T-helper 2 cell treated with Interferon-gamma antibody and Interleukin-4, amounts not matched to agents 5 μg/mL and 100 μg/mL, for 36 hours (primary cell): Measurements from ENCODE around the gene ETFA.

Source experiments
- DNase-seq: peaks from one replicate; pipeline ENCODE4 v3.0.0; 2021; ENCODE audit warnings: low spot score
- H3K27ac Mint-ChIP-seq: one replicate; pipeline ENCODE4 v1.8.0; 2021; ENCODE audit warnings: mild to moderate bottlenecking, mixed read lengths
- H3K27me3 Mint-ChIP-seq: one replicate; pipeline ENCODE4 v1.8.0; 2021; ENCODE audit warnings: low read depth, mixed read lengths
- H3K36me3 Mint-ChIP-seq: one replicate; pipeline ENCODE4 v1.8.0; 2021; ENCODE audit warnings: low read depth, mixed read lengths
- H3K4me1 Mint-ChIP-seq: one replicate; pipeline ENCODE4 v1.8.0; 2021; ENCODE audit warnings: low read depth, mixed read lengths
- H3K4me3 Mint-ChIP-seq: one replicate; pipeline ENCODE4 v1.8.0; 2022; ENCODE audit warnings: mild to moderate bottlenecking, moderate library complexity, mixed read lengths
- H3K9me3 Mint-ChIP-seq: one replicate; pipeline ENCODE4 v1.8.0; 2021; ENCODE audit warnings: mixed read lengths

The ETFA gene

DNA sequence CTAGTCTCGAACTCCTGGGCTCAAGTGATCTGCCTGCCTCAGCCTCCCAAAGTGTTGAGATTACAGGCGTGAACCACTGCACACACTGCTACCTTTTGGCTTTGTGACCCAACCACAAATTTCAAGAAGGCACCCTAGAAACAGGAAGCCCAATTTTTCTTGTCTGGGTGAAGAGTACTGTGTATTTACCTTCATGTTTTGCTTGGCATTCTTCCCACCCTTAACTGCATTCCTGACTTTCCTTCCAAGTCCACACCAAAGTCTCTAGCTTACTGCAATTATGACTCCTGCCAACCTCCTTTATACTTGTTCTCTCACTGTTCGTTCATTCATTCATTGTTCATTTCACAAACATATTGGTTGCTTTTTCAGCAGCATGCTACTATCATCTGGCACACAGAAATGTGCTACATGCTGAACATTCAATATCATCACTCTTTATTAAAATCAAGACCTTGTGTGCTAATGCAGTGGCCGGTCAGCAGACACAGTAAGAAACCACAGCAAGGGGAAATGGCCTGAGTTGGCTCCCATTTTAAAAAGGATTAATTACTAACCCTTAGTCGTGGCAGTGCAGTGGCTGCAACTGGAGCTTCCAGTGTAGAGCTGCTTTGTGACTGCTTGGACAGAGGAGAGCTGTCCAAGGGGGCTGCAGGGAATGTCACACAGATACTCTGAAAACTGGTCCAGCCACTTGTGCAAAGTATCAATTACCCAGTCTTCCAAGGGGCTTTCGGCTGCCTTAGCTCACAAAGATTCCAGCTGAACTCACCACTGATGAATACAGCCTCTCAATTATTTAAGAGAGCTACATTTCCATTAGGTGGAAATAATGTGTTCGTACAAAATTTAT, 94.0 kb downstream of the ETFA start:
- peaks cover 3% of the 10 kb centered on the region for H3K4me1 Mint-ChIP-seq
- H3K4me3 Mint-ChIP-seq, result no peak overlapping the region
- H3K9me3 Mint-ChIP-seq, result no peaks in the 10 kb centered on the region
- DNase-seq, result no peak
- H3K27ac Mint-ChIP-seq, result no peak overlapping the region
- H3K36me3 Mint-ChIP-seq, result peaks cover 22% of the 10 kb centered on the region
- no peaks in the 10 kb centered on the region for H3K27me3 Mint-ChIP-seq

DNA sequence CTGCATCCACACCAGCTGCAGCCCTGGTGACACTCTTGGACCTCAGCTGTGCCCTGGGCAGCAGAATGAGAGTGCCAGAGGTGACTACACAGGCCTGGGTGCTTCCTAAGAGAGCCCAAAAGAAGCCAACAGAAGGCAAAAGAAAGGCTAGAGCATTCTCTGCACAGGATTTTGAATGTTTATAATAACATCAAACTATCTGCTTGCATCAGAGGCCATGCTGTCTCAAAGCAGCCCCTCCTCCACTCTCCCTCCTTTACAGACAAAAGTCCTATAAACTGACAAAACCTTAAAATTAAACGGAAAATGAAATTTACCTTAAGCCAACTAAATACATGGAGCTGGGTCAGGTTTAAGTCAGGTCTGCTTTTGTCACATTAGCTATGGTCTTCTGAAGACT, 95.6 kb downstream of the ETFA start:
- Mint-ChIP-seq H3K9me3 (no peaks in the 10 kb centered on the region), H3K4me3 (no peak overlapping the region), H3K27ac (no peak overlapping the region), H3K36me3 (peaks cover 25% of the 10 kb centered on the region), H3K27me3 (no peaks in the 10 kb centered on the region), H3K4me1 (peaks cover 3% of the 10 kb centered on the region)
- no peak for DNase-seq

DNA sequence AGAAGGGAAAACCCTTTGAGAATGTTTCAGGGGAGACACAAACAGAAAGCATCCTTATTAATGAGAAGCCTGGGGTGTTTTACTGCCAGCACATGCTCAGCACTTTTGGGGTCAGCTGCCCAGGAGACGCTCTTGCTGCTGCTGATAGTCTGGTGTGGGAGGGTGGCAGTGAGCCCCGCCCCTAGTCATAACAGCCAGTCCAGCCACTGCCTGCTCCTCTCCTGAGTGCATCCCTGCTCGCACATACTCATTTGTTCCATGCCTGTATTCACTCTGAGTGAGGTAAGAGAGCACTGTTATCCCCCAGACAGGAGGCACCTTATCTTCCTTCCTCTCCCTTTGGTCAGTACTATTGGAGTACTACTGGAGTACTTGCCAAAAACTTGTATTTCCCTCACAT, 101.3 kb downstream of the ETFA start:
- H3K27me3 Mint-ChIP-seq, result no peaks in the 10 kb centered on the region
- no peaks in the 10 kb centered on the region for H3K4me1 Mint-ChIP-seq
- no peak overlapping the region for H3K27ac Mint-ChIP-seq
- H3K36me3 Mint-ChIP-seq, result peaks cover 12% of the 10 kb centered on the region
- no peak overlapping the region for H3K4me3 Mint-ChIP-seq
- no peaks in the 10 kb centered on the region for H3K9me3 Mint-ChIP-seq
- DNase-seq, result no peak

DNA sequence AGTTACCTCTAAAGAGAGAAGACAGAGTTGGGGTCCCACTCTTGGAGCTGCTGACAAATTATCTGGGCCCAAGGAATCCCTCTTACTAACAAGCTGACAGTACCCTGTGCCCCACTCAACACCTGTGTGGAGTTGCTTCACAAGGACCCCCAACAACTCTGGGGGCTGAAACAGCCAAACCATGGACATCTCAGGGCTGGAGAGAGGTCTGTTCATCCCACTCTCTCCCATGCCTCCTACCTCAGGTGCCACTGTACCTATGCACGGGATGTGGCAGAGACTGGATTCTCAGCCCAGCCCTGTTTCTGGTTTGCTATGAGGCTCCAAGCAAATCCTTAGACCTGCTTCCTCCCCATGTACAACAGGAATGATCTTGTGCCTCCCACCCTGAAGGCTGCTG, 101.7 kb downstream of the ETFA start:
- no peaks in the 10 kb centered on the region for H3K27me3 Mint-ChIP-seq
- H3K36me3 Mint-ChIP-seq, result peaks cover 10% of the 10 kb centered on the region
- DNase-seq, result no peak
- H3K4me3 Mint-ChIP-seq, result no peak overlapping the region
- no peaks in the 10 kb centered on the region for H3K9me3 Mint-ChIP-seq
- H3K4me1 Mint-ChIP-seq, result no peaks in the 10 kb centered on the region
- no peak overlapping the region for H3K27ac Mint-ChIP-seq

DNA sequence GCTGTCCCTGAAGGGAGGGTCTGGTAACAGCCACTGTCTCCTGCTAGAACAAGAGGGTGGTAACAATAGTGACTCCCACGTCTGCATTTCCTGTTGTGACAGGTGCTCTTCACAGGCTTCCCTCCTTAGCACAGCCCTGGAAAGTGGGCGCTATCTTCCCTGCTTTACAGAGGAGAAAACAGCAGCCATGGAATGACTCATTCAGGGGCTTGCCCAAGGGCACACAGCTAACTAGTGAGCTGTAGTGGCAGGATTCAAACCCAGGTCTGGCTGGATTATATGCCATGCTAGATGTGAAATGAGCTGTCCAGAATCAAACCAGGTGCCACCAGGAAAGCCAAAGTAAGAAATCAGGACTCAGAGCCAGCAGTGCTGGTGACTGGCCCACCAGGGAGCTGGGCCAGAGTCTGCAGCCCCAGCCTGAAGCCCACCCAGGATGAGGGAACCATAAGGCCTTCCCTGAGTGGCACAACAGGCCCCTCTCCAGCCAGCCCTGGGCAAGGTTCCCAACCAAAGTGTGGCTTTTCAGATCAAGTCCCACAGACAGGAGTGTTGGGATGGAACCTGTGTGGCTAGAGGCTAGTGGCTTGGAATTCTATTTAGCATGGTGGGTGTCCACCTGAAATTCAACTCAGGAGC, 102.4 kb downstream of the ETFA start:
- Mint-ChIP-seq H3K4me3 (no peak overlapping the region), H3K36me3 (peaks cover 10% of the 10 kb centered on the region), H3K27ac (no peak overlapping the region), H3K9me3 (no peaks in the 10 kb centered on the region), H3K27me3 (no peaks in the 10 kb centered on the region), H3K4me1 (no peaks in the 10 kb centered on the region)
- no peak for DNase-seq

DNA sequence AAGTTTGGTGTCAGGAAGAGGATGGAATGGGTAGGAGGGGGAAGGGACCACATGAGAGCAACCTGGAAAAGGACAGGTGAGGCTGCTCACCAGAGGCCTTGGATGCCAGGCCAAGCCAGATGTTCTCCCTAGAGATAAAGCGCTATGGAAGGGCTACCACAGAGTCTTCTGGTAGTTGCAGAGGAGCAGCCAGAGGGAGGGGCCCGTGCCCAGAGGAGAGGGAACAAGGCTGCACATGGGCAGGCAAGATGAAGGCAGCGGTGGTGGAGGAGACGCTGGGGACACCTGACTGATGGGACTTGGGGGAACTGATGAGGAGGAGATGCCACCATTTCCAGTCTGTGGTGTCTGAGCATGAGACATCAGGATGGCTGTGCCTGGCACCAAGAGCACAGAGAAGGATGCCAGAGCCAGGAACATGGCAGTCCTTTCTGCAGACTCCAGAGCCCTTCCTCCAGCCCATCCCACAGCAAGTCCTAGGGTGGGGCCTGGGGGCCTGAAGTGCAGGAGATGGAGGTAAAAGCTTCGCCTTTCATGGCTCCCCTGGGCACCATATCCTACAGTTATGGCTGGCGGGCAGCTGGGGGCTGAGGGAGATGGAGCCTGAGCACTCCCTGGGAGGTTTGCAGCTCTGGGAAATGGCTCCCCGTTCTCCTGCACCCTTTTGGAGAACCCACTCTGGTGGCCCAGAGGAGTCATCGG, 103.0 kb downstream of the ETFA start:
- no peaks in the 10 kb centered on the region for H3K4me1 Mint-ChIP-seq
- no peaks in the 10 kb centered on the region for H3K27me3 Mint-ChIP-seq
- no peaks in the 10 kb centered on the region for H3K9me3 Mint-ChIP-seq
- peaks cover 7% of the 10 kb centered on the region for H3K36me3 Mint-ChIP-seq
- DNase-seq, result no peak
- H3K4me3 Mint-ChIP-seq, result no peak overlapping the region
- H3K27ac Mint-ChIP-seq, result no peak overlapping the region

DNA sequence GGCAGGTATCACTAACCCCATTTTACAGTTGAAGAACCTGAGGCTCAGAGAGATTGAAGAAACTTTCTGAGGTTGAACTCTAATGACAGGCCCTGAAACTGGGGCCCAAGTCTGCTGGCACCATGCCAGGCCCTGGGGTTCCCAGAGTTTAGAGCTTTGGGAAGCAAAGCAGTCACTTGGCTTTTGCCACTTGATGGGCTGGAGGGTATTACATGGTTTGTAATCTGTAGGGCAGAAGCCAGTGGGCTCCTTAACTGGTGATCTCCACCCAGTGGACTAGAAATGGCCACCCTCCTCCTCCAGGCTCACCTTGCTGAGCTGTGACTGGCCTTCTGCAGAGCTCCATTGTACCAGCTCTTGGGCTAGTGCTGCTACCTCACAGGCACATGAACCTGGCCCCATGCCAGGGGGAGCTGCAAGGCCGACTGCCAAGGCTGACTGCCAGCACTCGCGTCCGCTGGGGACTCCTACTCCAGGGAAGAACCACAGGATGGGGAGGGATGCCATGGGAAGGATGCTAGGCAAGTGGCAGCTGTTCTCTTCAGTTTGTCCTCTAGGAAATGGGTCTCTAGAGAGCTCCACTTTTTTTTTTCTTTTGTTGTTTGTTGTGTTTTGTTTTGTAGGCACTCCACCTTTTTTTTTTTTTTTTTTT, 104.8 kb downstream of the ETFA start:
- DNase-seq, result no peak

DNA sequence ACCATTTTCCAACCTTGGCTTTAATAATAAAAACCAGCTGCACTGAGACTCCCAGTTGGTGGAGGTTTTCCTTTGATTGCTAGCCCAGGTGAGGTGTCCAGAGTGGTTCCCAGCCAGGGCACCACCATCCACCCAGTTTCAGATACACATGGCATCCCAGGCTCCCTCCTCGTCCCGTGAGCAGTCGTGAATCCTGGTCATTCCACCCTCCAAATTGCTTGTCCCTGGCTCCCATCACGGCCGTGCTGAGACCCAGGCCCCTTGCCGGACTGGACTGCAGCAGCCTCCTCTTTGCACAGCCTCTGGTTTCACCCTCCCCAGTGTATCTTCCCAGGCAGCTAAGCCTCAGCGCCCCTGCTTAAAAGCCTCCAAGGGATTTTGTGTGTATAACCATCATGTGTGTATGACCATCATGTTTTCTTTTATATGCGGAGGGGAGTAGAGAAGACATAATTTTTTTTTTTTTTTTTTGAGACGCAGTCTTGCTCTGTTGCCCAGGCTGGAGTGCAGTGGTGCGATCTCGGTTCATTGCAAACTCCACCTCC, 106.3 kb downstream of the ETFA start:
- no peak for DNase-seq
- Mint-ChIP-seq H3K4me3 (no peak overlapping the region), H3K27me3 (no peaks in the 10 kb centered on the region), H3K4me1 (no peaks in the 10 kb centered on the region), H3K27ac (no peak overlapping the region), H3K9me3 (no peaks in the 10 kb centered on the region), H3K36me3 (no peaks in the 10 kb centered on the region)

More for the DNA sequence above, 104.8 kb downstream of the ETFA start:
- Mint-ChIP-seq H3K27me3 (no peaks in the 10 kb centered on the region), H3K9me3 (no peaks in the 10 kb centered on the region), H3K4me1 (no peaks in the 10 kb centered on the region), H3K36me3 (peaks cover 2% of the 10 kb centered on the region), H3K27ac (no peak overlapping the region), H3K4me3 (no peak overlapping the region)

DNA sequence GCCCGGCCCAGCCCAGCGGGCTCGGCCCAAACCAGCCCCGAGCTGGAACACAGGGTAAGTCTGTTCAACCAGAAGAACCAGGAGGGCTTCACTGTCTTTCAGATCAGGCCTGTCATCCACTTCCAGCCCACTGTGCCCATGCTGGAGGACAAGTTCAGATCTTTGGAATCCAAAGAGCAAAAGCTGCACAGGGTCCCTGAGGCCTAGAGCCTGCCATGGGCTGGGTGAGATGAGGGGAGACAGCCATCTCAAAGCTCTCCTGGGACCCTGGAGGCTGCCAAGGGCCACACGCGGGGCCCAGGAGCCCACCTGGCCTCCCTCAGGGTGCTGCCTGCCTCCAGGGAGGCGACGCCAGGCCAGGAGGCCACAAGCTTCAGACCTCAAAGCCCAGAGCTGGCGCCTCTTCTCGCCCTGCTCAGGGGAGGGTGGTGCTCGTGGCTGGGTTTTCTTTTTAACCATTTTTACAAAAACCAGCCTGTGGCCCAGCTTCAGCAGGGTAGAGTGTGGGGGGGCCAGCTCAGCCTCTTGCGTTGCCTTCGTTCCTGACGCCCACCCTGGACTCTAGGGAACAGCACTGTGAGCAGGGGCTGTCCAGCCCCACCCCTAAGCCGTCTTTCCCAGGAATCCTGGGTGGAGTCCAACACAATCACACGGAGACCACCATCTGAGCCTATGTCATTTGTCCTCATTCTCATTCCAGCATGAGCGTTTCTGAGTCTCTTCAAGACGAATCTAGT, 107.0 kb downstream of the ETFA start:
- Mint-ChIP-seq H3K27ac (no peak overlapping the region), H3K36me3 (no peaks in the 10 kb centered on the region), H3K4me1 (no peaks in the 10 kb centered on the region), H3K27me3 (no peaks in the 10 kb centered on the region), H3K9me3 (no peaks in the 10 kb centered on the region), H3K4me3 (no peak overlapping the region)
- no peak for DNase-seq

DNA sequence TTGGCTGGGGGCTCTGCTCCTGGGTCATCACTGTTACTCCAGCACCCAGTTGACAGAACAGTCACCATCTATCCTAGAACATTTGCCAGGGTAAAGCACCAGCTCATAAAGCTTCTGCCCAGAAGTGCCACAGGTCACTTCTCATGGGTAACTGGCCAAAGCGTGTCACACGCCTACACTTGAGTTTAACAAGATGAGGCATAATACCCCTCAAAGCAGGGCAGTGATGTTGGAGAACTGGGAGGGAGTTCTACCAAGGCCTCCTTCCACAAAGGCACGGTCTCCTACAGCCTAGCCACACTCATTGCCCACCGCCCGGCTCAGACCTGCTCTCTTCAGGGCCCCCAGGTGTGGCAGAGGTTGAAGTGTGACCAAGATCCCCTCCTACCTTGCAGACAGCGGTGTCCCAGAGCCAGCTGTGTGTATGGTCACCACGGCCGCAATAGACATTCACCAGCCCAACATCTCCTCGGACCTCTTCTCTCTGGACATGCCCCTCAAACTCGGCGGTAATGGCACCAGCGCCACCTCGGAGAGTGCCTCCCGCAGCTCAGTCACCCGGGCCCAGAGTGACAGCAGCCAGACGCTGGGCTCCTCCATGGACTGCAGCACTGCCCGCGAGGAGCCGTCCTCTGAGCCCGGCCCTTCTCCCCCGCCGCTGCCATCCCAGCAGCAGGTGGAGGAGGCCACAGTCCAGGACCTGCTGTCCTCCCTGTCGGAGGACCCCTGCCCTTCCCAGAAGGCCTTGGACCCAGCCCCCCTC, 107.7 kb downstream of the ETFA start:
- Mint-ChIP-seq H3K27me3 (no peaks in the 10 kb centered on the region), H3K4me3 (no peak overlapping the region), H3K36me3 (no peaks in the 10 kb centered on the region), H3K27ac (no peak overlapping the region), H3K9me3 (no peaks in the 10 kb centered on the region), H3K4me1 (no peaks in the 10 kb centered on the region)
- no peak for DNase-seq

DNA sequence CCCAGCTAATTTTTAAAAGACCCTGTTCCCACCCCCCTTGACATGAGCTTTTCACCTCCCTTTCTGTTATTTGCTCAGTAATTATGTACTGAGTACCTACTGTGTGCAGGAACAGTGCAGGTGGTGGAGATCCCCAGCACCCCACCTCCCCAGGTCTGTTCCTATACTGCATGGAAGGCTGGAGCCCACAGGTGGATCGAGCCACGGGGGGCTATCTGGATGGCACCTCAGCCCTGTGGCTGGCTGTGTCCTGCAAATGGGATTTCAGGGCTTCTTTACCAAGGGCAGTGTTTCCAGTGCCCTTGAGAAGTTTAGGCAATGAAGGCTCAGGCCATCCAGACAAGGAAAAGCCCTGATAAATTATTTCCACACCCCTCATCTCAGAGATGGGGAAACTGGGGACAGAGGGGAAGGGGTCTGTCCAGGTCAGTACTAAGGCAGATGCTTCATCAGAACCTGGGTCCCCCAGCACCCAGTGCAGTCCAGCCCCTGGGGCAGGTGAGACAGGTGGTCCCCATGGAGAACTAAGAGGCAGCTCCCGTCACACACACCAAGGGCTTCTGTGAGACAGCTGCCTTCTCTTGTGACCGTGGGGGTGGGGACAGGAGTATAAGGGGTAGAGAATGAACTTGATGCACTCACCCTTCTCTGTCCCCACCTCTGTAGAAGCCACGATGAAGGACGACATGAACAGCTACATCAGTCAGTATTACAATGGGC, 109.6 kb downstream of the ETFA start:
- H3K4me3 Mint-ChIP-seq, result no peak overlapping the region
- no peaks in the 10 kb centered on the region for H3K4me1 Mint-ChIP-seq
- H3K9me3 Mint-ChIP-seq, result no peaks in the 10 kb centered on the region
- H3K27me3 Mint-ChIP-seq, result no peaks in the 10 kb centered on the region
- H3K36me3 Mint-ChIP-seq, result no peaks in the 10 kb centered on the region
- no peak for DNase-seq
- H3K27ac Mint-ChIP-seq, result no peak overlapping the region

DNA sequence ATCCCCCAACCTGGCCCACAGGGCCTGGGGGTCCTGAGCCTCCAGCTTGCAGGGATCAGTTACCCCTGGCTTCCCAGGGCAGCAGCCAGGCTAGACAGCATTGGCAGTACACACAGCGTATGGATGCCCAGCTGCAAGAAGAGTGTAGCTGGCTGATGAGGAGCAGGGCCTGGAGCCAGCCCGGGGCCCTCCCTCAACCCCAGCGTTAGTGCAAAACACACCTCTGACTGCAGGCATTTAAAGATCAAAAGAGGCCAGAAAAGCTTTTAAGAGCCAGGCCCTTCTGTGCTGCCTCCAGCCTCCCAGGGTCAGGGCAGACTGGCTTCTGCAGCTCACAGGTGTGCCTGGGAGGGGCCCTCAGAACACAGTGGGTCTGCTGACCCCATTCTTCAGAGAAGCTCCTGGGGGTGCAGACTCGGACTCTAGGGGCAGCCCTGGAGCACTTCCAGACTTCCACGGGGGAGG, 110.6 kb downstream of the ETFA start:
- Mint-ChIP-seq H3K27ac (no peak overlapping the region), H3K9me3 (no peaks in the 10 kb centered on the region), H3K4me1 (no peaks in the 10 kb centered on the region), H3K4me3 (no peak overlapping the region), H3K36me3 (no peaks in the 10 kb centered on the region), H3K27me3 (no peaks in the 10 kb centered on the region)
- no peak for DNase-seq
